ENCODE results near the gene MACROD2. TPM values are rescaled to one million over a fixed set of nuclear protein-coding genes. Genes with fewer than 3 reads are reported as not detected.

MACROD2 gene
- total RNA-seq, 4 donors from 2014 or later = 8.7 to 17.8 (median 10.8) TPM

GRCh38 chr20:14701326-14701725 is 706.0 kb downstream of the MACROD2 start:
- Histone ChIP-seq H3K9me3 (no peaks in the 10 kb centered on the region), H3K27ac (no peak overlapping the region), H3K4me1 (no peaks in the 10 kb centered on the region), H3K27me3 (no peaks in the 10 kb centered on the region), H3K4me3 (replicated peaks in 1 of 3) (no peak overlapping the region), H3K36me3 (no peaks in the 10 kb centered on the region)
- intact Hi-C loops (cut with DNase I) = no loop called here
- no peak for DNase-seq
- WGBS, 2 donors = 76 to 79% methylated on average over 4 of the region's 4 CpGs
- no peak for TF ChIP-seq POLR2A (IDR thresholded peaks at IDR 0.05)
- TF ChIP-seq CTCF (IDR thresholded peaks at IDR 0.05) = no peak

- Histone ChIP-seq H3K36me3 (no peaks in the 10 kb centered on the region), H3K4me3 (replicated peaks in 1 of 3) (no peak overlapping the region), H3K9me3 (no peaks in the 10 kb centered on the region), H3K27me3 (no peaks in the 10 kb centered on the region), H3K4me1 (no peaks in the 10 kb centered on the region), H3K27ac (no peak overlapping the region)
- WGBS, 2 donors = 88 to 96% methylated on average over 5 of the region's 5 CpGs
- intact Hi-C loops (cut with DNase I) = no loop called here
- no peak for TF ChIP-seq CTCF (IDR thresholded peaks at IDR 0.05)
- TF ChIP-seq POLR2A (IDR thresholded peaks at IDR 0.05) = no peak
- no peak for DNase-seq
Observed at GRCh38 chr20:14706555-14706954, 711.2 kb downstream of the MACROD2 start.

GRCh38 chr20:14707026-14707680 is 711.8 kb downstream of the MACROD2 start:
- Histone ChIP-seq H3K4me3 (replicated peaks in 1 of 3) (no peak overlapping the region), H3K9me3 (no peaks in the 10 kb centered on the region), H3K27ac (no peak overlapping the region), H3K36me3 (no peaks in the 10 kb centered on the region), H3K27me3 (no peaks in the 10 kb centered on the region), H3K4me1 (no peaks in the 10 kb centered on the region)
- 89 to 95% methylated on average over 10 of the region's 10 CpGs for WGBS, 2 donors
- no peak for DNase-seq
- no peak for TF ChIP-seq CTCF (IDR thresholded peaks at IDR 0.05)
- TF ChIP-seq POLR2A (IDR thresholded peaks at IDR 0.05) = no peak
- intact Hi-C loops (cut with DNase I) = no loop called here

- Histone ChIP-seq H3K27me3 (no peaks in the 10 kb centered on the region), H3K36me3 (no peaks in the 10 kb centered on the region), H3K9me3 (no peaks in the 10 kb centered on the region), H3K4me1 (no peaks in the 10 kb centered on the region), H3K4me3 (replicated peaks in 1 of 3) (no peak overlapping the region), H3K27ac (no peak overlapping the region)
- 84 to 89% methylated on average over 2 of the region's 2 CpGs for WGBS, 2 donors
- intact Hi-C loops (cut with DNase I) = no loop called here
- no peak for DNase-seq
- TF ChIP-seq CTCF (IDR thresholded peaks at IDR 0.05) = no peak
- TF ChIP-seq POLR2A (IDR thresholded peaks at IDR 0.05) = no peak
Observed at GRCh38 chr20:14707865-14708596, 712.7 kb downstream of the MACROD2 start.

GRCh38 chr20:14709439-14709838 is 714.1 kb downstream of the MACROD2 start:
- no peaks in the 10 kb centered on the region for H3K4me1 ChIP-seq
- 71 to 95% methylated on average over 2 of the region's 2 CpGs for WGBS, 2 donors
- no peaks in the 10 kb centered on the region for H3K36me3 ChIP-seq
- H3K4me3 ChIP-seq (replicated peaks in 1 of 3) = no peak overlapping the region
- no peak overlapping the region for H3K27ac ChIP-seq
- no peak for DNase-seq
- H3K9me3 ChIP-seq = no peaks in the 10 kb centered on the region
- intact Hi-C loops (cut with DNase I) = no loop called here
- TF ChIP-seq POLR2A (IDR thresholded peaks at IDR 0.05) (no peak), CTCF (IDR thresholded peaks at IDR 0.05) (no peak)
- H3K27me3 ChIP-seq = no peaks in the 10 kb centered on the region
